Liver (tissue), 3 donors: ENCODE results near the gene DDX55.

Experiments used
- CTCF ChIP-seq: fragments of 150-350 bp; IDR thresholded peaks from 2 replicates; pipeline ENCODE4 v1.5.1; 2017; ENCODE audit warnings: improper control_type of control experiment, low read depth, low read length; ENCODE audit not compliant: missing input control
- MAX ChIP-seq: IDR thresholded peaks from 2 replicates; pipeline ENCODE4 v1.6.1; 2016; ENCODE audit warnings: antibody characterized with exemption
- RXRA ChIP-seq, 2 donors: IDR thresholded peaks; 2 replicates each; pipeline ENCODE4 v1.6.1; 2017 to 2018; ENCODE audit warnings: antibody characterized with exemption in 2 of 2, mild to moderate bottlenecking in 1 of 2
- TF ChIP-seq, protein P1 (sequence below): IDR thresholded peaks from 2 replicates; pipeline ENCODE4 v1.6.1; 2016; ENCODE audit warnings: antibody characterized with exemption
- TF ChIP-seq, protein P2 (sequence below): IDR thresholded peaks from 2 replicates; pipeline ENCODE4 v1.6.1; 2016; ENCODE audit warnings: antibody characterized with exemption, mild to moderate bottlenecking
- donor health status: healthy.
- donor health status: healthy.

DNA sequence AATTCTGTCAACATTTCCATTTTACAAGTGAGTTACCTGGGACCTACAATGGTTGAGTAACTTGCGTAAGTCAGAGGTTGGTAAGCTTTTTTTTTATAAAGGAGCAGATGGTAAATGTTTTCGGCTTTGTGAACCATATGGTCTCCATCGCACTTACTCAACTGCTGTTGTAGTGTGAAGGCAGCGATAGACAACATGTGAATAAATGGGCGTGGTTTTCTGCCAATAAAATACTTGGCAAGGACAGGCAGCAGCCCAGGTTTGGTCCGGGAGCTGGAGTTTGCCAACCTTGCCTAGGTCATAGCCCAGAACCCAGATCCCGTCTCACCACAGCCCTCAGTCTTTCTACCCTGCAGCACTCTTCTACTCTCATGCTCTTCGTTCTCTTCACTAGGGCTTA lies 6.3 kb downstream of the DDX55 start:
- TF ChIP-seq CTCF: no peak
- TF ChIP-seq, protein P1, sequence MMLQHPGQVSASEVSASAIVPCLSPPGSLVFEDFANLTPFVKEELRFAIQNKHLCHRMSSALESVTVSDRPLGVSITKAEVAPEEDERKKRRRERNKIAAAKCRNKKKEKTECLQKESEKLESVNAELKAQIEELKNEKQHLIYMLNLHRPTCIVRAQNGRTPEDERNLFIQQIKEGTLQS: no peak
- TF ChIP-seq, protein P2, sequence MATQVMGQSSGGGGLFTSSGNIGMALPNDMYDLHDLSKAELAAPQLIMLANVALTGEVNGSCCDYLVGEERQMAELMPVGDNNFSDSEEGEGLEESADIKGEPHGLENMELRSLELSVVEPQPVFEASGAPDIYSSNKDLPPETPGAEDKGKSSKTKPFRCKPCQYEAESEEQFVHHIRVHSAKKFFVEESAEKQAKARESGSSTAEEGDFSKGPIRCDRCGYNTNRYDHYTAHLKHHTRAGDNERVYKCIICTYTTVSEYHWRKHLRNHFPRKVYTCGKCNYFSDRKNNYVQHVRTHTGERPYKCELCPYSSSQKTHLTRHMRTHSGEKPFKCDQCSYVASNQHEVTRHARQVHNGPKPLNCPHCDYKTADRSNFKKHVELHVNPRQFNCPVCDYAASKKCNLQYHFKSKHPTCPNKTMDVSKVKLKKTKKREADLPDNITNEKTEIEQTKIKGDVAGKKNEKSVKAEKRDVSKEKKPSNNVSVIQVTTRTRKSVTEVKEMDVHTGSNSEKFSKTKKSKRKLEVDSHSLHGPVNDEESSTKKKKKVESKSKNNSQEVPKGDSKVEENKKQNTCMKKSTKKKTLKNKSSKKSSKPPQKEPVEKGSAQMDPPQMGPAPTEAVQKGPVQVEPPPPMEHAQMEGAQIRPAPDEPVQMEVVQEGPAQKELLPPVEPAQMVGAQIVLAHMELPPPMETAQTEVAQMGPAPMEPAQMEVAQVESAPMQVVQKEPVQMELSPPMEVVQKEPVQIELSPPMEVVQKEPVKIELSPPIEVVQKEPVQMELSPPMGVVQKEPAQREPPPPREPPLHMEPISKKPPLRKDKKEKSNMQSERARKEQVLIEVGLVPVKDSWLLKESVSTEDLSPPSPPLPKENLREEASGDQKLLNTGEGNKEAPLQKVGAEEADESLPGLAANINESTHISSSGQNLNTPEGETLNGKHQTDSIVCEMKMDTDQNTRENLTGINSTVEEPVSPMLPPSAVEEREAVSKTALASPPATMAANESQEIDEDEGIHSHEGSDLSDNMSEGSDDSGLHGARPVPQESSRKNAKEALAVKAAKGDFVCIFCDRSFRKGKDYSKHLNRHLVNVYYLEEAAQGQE: no peak
- TF ChIP-seq RXRA (IDR thresholded peaks at IDR 0.05): no peak
- TF ChIP-seq MAX: no peak
